Measurements from ENCODE around the gene ZBTB5.
A peak's percentile ranks its signal among the peaks of the same experiment; 100 is the strongest.
"Not testable (repeated sequence)": the region's sequence is repeated elsewhere in the genome, so short reads cannot be mapped to it uniquely, and the experiment has no call there.

Gene ZBTB5

GRCh38 chr9:37405764-37406380, 59.4 kb downstream of the ZBTB5 start:
- no peak for DNase-seq (ENCODE audit: low spot score)

DNA sequence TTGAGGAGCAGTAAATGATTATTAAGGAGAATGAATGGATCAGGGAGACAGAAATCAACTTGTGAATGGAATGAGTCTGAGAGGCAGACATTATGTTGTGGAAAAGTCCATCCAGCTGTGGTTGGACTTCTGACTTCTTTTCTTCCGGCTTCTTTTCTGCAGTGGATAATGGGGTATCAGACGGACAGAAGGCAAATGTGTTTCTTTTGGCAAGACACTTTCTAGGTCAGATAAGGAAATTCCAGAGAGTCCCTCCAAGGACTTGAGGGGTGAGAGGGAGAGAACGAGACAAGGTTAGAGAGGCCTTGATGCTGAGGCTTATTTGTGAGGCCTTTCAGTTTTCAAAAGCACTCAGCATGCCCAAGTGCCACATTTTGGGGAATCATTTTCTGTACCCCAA, 59.9 kb downstream of the ZBTB5 start:
- no peak for DNase-seq (ENCODE audit: low spot score)

DNA sequence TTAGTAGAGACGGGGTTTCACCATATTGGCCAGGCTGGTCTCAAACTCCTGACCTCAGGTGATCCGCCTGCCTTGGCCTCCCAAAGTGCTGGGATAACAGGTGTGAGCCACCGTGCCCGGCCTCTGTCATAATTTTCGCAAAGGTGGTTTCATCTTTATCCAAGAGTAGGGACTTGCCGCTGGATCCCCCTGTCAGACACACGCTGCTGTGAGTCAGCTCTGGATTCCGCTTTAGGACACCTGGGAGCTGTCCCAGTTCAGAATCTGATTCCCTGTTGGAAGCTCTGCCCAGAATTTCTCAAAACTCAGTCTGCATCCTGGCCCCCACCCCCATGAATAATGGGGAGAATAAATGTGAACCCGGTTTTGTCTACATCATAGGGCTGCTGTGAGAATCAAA, 60.7 kb downstream of the ZBTB5 start:
- DNase-seq (ENCODE audit: low spot score): no peak

DNA sequence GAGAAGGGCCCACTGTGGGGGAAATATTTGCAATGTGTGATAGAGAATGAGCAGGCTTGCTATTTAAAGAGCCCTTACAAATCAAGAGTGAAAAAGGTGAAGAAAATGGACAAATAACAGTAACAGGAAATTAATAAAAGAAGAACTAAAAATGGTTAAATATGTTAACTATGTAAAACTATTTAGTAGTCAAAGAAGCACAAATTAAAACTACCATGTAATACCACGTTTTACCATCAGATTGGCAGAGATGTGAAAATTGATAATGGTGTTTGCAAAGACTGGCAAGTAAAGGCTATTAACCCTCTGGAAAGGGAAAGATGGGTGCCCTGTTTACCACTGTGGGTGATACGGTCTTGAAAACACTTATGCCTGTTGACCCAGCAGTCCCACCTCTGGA, 65.9 kb downstream of the ZBTB5 start:
- no peak for DNase-seq (ENCODE audit: low spot score)

- DNase-seq (ENCODE audit: low spot score): no peak
Observed at GRCh38 chr9:37398464-37399025, 66.7 kb downstream of the ZBTB5 start.

DNA sequence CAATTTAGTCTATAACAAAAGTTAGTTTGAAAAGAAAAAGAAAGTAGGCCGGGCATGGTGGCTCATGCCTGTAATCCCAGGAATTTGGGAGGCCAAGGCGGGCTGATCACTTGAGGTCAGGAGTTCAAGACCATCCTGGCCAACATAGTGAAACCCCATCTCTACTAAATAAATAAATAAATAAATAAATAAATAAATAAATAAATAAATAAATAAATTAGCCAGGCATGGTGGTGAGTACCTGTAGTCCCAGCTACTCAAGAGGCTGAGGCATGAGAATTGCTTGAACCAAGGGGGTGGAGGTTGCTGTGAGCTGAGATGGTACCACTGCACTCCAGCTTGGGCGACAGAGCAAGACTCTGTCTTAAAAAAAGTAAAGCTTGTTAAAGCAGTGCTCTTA, 67.3 kb downstream of the ZBTB5 start:
- DNase-seq (ENCODE audit: low spot score): not testable (repeated sequence)

GRCh38 chr9:37395663-37396062, 69.6 kb downstream of the ZBTB5 start:
- DNase-seq (ENCODE audit: low spot score): no peak

- no peak for DNase-seq (ENCODE audit: low spot score)
Observed at GRCh38 chr9:37395229-37395628, 70.0 kb downstream of the ZBTB5 start.

GRCh38 chr9:37392272-37392671, 73.0 kb downstream of the ZBTB5 start:
- no peak for DNase-seq (ENCODE audit: low spot score)

- DNase-seq (ENCODE audit: low spot score): peak; percentile 41
Observed at GRCh38 chr9:37390759-37391158, 74.5 kb downstream of the ZBTB5 start.
